K562 (cell line): ENCODE results near the gene ACAP2. TPM values are rescaled to one million over a fixed set of nuclear protein-coding genes. Genes with fewer than 3 reads are reported as not detected.

Experiments
- ATAC-seq: fragments of 200-7000 bp; cut with Tn5 transposase; 3 replicates; pipeline ENCODE4 v1.9.1; 2020; ENCODE audit warnings: moderate library complexity
- BruUV-seq: library from RNA; stranded (reverse); fragments of 400-500 nt; replicated peaks from 2 replicates; lab custom pipeline; 2021; lab: Mats Ljungman, UMichigan
- CTCF ChIA-PET: fragments of 300-600 bp; formaldehyde crosslinking; extraction: SDS; loops from one replicate; lab custom pipeline; 2021; ENCODE audit warnings: low intra/inter-chr PET ratio; lab: Yijun Ruan, JAX
- POLR2A ChIA-PET: fragments of 300-600, 350-650 bp; sonication (Branson Sonifier 250); formaldehyde crosslinking; extraction: SDS; loops from one replicate; lab custom pipeline; 2021; ENCODE audit warnings: antibody characterized with exemption, inconsistent platforms; lab: Yijun Ruan, JAX
- DNase-seq, 4 experiments: peaks; one replicate each; pipeline versions ENCODE4 v3.0.0 to v3.0.0-alpha.2; 2011 to 2018; ENCODE audit warnings: low spot score in 3 of 4, mixed read lengths in 3 of 4; ENCODE audit errors: extremely low read depth in 1 of 4
- FAIRE-seq: peaks from 2 replicates; lab custom pipeline; 2011; peaks lifted over from hg19 to GRCh38; lab: Jason Lieb, UNC
- H2AFZ ChIP-seq: 2 replicates; pipeline ENCODE4 v1.6.0; 2011; ENCODE audit warnings: low read depth, low read length, control low read depth, inconsistent platforms
- H3K27ac ChIP-seq: fragments of 200-600 bp; 3 replicates; pipeline ENCODE4 v1.8.0; 2011; ENCODE audit warnings: low read depth, mild to moderate bottlenecking, control low read depth, inconsistent platforms, low read length, moderate library complexity, mixed read lengths; ENCODE audit errors: extremely low read depth
- H3K27me3 ChIP-seq, 2 experiments: fragments of 300-600 bp in 1 of 2; 2 replicates in 1 of 2; 3 replicates in 1 of 2; pipeline versions ENCODE4 v1.6.0 to v1.8.0; 2011; ENCODE audit warnings: inconsistent platforms in 2 of 2, low read length in 2 of 2, mild to moderate bottlenecking in 1 of 2, mixed read lengths in 1 of 2, moderate library complexity in 1 of 2; ENCODE audit not compliant: control insufficient read depth in 2 of 2, insufficient read depth in 2 of 2
- H3K36me3 ChIP-seq: fragments of 300-600 bp; 3 replicates; pipeline ENCODE4 v1.8.0; 2011; ENCODE audit warnings: mild to moderate bottlenecking, low read length, inconsistent platforms; ENCODE audit not compliant: control insufficient read depth, insufficient read depth
- H3K4me1 ChIP-seq, 2 experiments: fragments of 200-600 bp in 1 of 2; replicated peaks in 1 of 2; 2 replicates in 1 of 2; 3 replicates in 1 of 2; pipeline versions ENCODE4 v1.5.1 to v1.8.0; 2011; ENCODE audit warnings: inconsistent platforms in 2 of 2, low read length in 2 of 2, mild to moderate bottlenecking in 1 of 2, mixed read lengths in 1 of 2, moderate library complexity in 1 of 2; ENCODE audit not compliant: control insufficient read depth in 2 of 2, insufficient read depth in 2 of 2
- H3K4me2 ChIP-seq: 2 replicates; pipeline ENCODE4 v1.6.1; 2011; ENCODE audit warnings: low read length, control low read depth, inconsistent platforms, mixed read lengths; ENCODE audit not compliant: insufficient read depth
- H3K4me3 ChIP-seq: fragments of 200-600 bp; sonication (generic), shearing (Covaris generic); 2 replicates; pipeline ENCODE4 v1.5.1; 2016; ENCODE audit warnings: control low read depth, inconsistent platforms
- H3K79me2 ChIP-seq: fragments of 200-600 bp; 3 replicates; pipeline ENCODE4 v1.8.0; 2011; ENCODE audit warnings: low read length, inconsistent platforms; ENCODE audit not compliant: control insufficient read depth, insufficient read depth
- H3K9ac ChIP-seq, 2 experiments: 2 replicates each; pipeline versions ENCODE4 v1.6.0 to v1.6.1; 2011; ENCODE audit warnings: low read depth in 2 of 2, low read length in 2 of 2, control low read depth in 1 of 2, inconsistent platforms in 1 of 2, mild to moderate bottlenecking in 1 of 2, mixed read lengths in 1 of 2; ENCODE audit not compliant: insufficient read depth in 1 of 2
- H3K9me1 ChIP-seq: one replicate; pipeline ENCODE4 v1.6.0; 2011; ENCODE audit warnings: inconsistent platforms, mild to moderate bottlenecking, low read length, moderate library complexity; ENCODE audit not compliant: control insufficient read depth, insufficient read depth
- H3K9me3 ChIP-seq: replicated peaks from 2 replicates; pipeline ENCODE4 v1.5.1; 2011; ENCODE audit warnings: low read depth, low read length, inconsistent platforms; ENCODE audit not compliant: control insufficient read depth, insufficient read depth
- H4K20me1 ChIP-seq: replicated peaks from 2 replicates; pipeline ENCODE4 v1.6.1; 2011; ENCODE audit warnings: low read length, inconsistent platforms, mixed read lengths; ENCODE audit not compliant: control insufficient read depth, insufficient read depth
- BDP1 ChIP-seq: IDR thresholded peaks from 3 replicates; pipeline ENCODE4 v1.6.1; 2011; ENCODE audit not compliant: insufficient read length, insufficient read depth
- BHLHE40 ChIP-seq: IDR thresholded peaks from 2 replicates; pipeline ENCODE4 v1.6.1; 2011; ENCODE audit warnings: low read length, improper control_type of control experiment
- BRF1 ChIP-seq: IDR thresholded peaks from 3 replicates; pipeline ENCODE4 v1.6.1; 2011; ENCODE audit warnings: borderline replicate concordance, mild to moderate bottlenecking; ENCODE audit not compliant: insufficient read length; ENCODE audit errors: extremely low read depth
- ETS1 ChIP-seq: conservative IDR thresholded peaks from 2 replicates; pipeline ENCODE4 v1.6.1; 2011; ENCODE audit warnings: low read depth, mild to moderate bottlenecking, low read length; ENCODE audit not compliant: control insufficient read depth
- ETV1 ChIP-seq: fragments of 450-650 bp; conservative IDR thresholded peaks from 2 replicates; pipeline ENCODE4 v1.6.1; 2016; ENCODE audit warnings: missing genetic modification characterization, control low read depth, low read depth, missing compliant biosample characterization
- FUS ChIP-seq: fragments of 200-400 bp; formaldehyde crosslinking; optimal IDR thresholded peaks from 2 replicates; pipeline ENCODE3; 2017; ENCODE audit warnings: low read depth, low read length
- GABPB2 ChIP-seq: fragments of 250-450 bp; sonication (Bioruptor Pico); conservative IDR thresholded peaks from 2 replicates; pipeline ENCODE4 v1.5.1; 2021; ENCODE audit warnings: mild to moderate bottlenecking
- IRF1 ChIP-seq: sonication (generic); formaldehyde crosslinking; IDR thresholded peaks from 2 replicates; pipeline ENCODE4 v1.8.0; 2022; ENCODE audit warnings: missing genetic modification reagents, mild to moderate bottlenecking, borderline replicate concordance
- KAT2B ChIP-seq: IDR thresholded peaks from one replicate; pipeline ENCODE4 v1.6.1; 2012; ENCODE audit warnings: low read depth, mild to moderate bottlenecking, control low read depth, inconsistent platforms, low read length, moderate library complexity
- MECOM ChIP-seq: fragments of 250-450 bp; sonication (Bioruptor Pico); IDR thresholded peaks from 2 replicates; pipeline ENCODE4 v1.8.0; 2022; ENCODE audit warnings: inconsistent platforms
- NR1H2 ChIP-seq: sonication (generic); formaldehyde crosslinking; IDR thresholded peaks from 2 replicates; pipeline ENCODE4 v1.4.0; 2020; ENCODE audit warnings: mild to moderate bottlenecking, missing genetic modification reagents
- PBX2 ChIP-seq, 2 experiments: IDR thresholded peaks in 1 of 2; conservative IDR thresholded peaks in 1 of 2; 2 replicates each; pipeline ENCODE4 v1.6.1; 2016; ENCODE audit warnings: low read depth in 2 of 2, mild to moderate bottlenecking in 1 of 2, missing compliant biosample characterization in 1 of 2, missing genetic modification characterization in 1 of 2, moderate library complexity in 1 of 2
- POLR2AphosphoS2 ChIP-seq: IDR thresholded peaks from 2 replicates; pipeline ENCODE4 v1.6.1; 2012; ENCODE audit warnings: low read length, improper control_type of control experiment
- RAD51 ChIP-seq: fragments of 450-650 bp; IDR thresholded peaks from 2 replicates; pipeline ENCODE4 v1.7.1; 2016; ENCODE audit warnings: low read depth, mild to moderate bottlenecking, borderline replicate concordance
- SIN3B ChIP-seq: fragments of 450-650 bp; IDR thresholded peaks from 2 replicates; pipeline ENCODE4 v1.6.1; 2017; ENCODE audit warnings: low read depth, mild to moderate bottlenecking, moderate library complexity
- STAT5A ChIP-seq: IDR thresholded peaks from 2 replicates; pipeline ENCODE4 v1.6.1; 2012; ENCODE audit warnings: low read length, inconsistent platforms, borderline replicate concordance
- ZNF175 ChIP-seq: fragments of 200-800 bp; sonication (Bioruptor generic); IDR thresholded peaks from 2 replicates; pipeline ENCODE4 v1.6.1; 2016; ENCODE audit warnings: low read depth, mild to moderate bottlenecking, missing genetic modification characterization, missing compliant biosample characterization
- WGBS: fragments of 100-300 bp; shearing (Covaris generic); methylation state at CpG from one replicate; pipeline ENCODE4 v1.1.6; 2016; ENCODE audit warnings: low coverage, mixed read lengths; ENCODE audit not compliant: insufficient coverage; ENCODE audit errors: missing lambda C conversion rate; 5-methylcytosine and 5-hydroxymethylcytosine counted together
- in situ Hi-C: fragments of 300-500 bp; cut with MboI; formaldehyde crosslinking; loops from 4 replicates; pipeline ENCODE4 v1.15.0; 2018; ENCODE audit warnings: inconsistent platforms, mixed read lengths
- intact Hi-C: fragments of 100-400 bp; cut with micrococcal nuclease; formaldehyde crosslinking; loops from 2 replicates; pipeline ENCODE4 v1.14.2; 2022
- polyA plus RNA-seq, 8 experiments: library from polyadenylated mRNA; depleted of rRNA in 4 of 8; stranded (reverse) in 5 of 8; unstranded in 3 of 8; fragments of >200 nt; fragmentation: Nextera tagmentation in 2 of 8; fragmentation: Illumina TruSeq in 1 of 8; extraction: Ambion mirVana in 2 of 8; extraction: Trizol in 1 of 8; gene quantifications; 2 replicates each; pipeline versions ENCODE4 v1.2.1 to v1.2.3, GENCODE V29; 2011 to 2014; ENCODE audit warnings: inconsistent platforms in 1 of 8, missing spikeins in 1 of 8
- total RNA-seq, 7 experiments: library from RNA; depleted of rRNA in 6 of 7; stranded (reverse); fragments of >200 nt in 6 of 7; fragmentation: Illumina TruSeq in 2 of 7; extraction: Trizol in 2 of 7; gene quantifications; 2 replicates each; pipeline versions ENCODE4 v1.2.1 to v1.2.3, GENCODE V29; 2011 to 2021; ENCODE audit warnings: low replicate concordance in 1 of 7

ACAP2 gene
- total and polyA plus RNA-seq, 9 of the 15 experiments (the other 6 are each of a cell fraction or from before 2014, with no cell fraction given), result 10.6 to 52.7 (median 34.4) TPM

GRCh38 chr3:195236801-195237570, 205.8 kb downstream of the ACAP2 start:
- Histone ChIP-seq H3K27me3 (no peaks in the 10 kb centered on the region), H2AFZ (no peak overlapping the region), H3K9ac (no peak overlapping the region), H3K9me1 (no peaks in the 10 kb centered on the region), H3K4me2 (no peak overlapping the region), H3K36me3 (peaks cover 7% of the 10 kb centered on the region; the same call in 1 of the 3 replicates), H3K4me1 (no peaks in the 10 kb centered on the region), H3K79me2 (no peaks in the 10 kb centered on the region), H3K4me3 (no peak overlapping the region), H3K27ac (no peak overlapping the region), H4K20me1 (no peaks in the 10 kb centered on the region), H3K9me3 (peaks cover 9% of the 10 kb centered on the region; the same call in 1 of the 2 replicates)
- no peak for ATAC-seq
- BruUV-seq, result no TSS peak
- no peak for DNase-seq
- WGBS, result 93% methylated on average over 10 of the region's 10 CpGs
- POLR2A ChIA-PET, result interaction anchor here (1.1 kb wide), 1 partner anchor 14 kb away, joined by 3 read pairs; no protein-coding TSS in a partner anchor
- CTCF ChIA-PET, result no interaction called here
- in situ Hi-C loops, result no loop called here
- intact Hi-C loops, result no loop called here
- FAIRE-seq, result no peak
- TF ChIP-seq ZNF175 (CRISPR knock-in tag) (no peak), POLR2AphosphoS2 (no peak), STAT5A (no peak), SIN3B (no peak), BRF1 (no peak), BDP1 (no peak), GABPB2 (CRISPR knock-in tag) (no peak), NR1H2 (CRISPR knock-in tag) (no peak), RAD51 (no peak), BHLHE40 (no peak), KAT2B (no peak), MECOM (CRISPR knock-in tag) (no peak), ETV1 (tag) (no peak), PBX2 (CRISPR knock-in tag; IDR thresholded peaks at IDR 0.05; ENCODE audit: low read depth) (no peak), PBX2 (tag; conservative IDR thresholded peaks at IDR 0.05; ENCODE audit: low read depth) (no peak), FUS (no peak), ETS1 (no peak), IRF1 (CRISPR knock-in tag) (no peak)
